GM23248 (cell line): ENCODE data around the gene IGFALS.

ENCODE experiments used
- EZH2 ChIP-seq: fragments of 200-600 bp; sonication (generic); IDR thresholded peaks from 2 replicates; pipeline ENCODE4 v1.6.1; 2018; ENCODE audit warnings: antibody characterized with exemption, mild to moderate bottlenecking; ENCODE audit not compliant: insufficient read depth, poor library complexity, severe bottlenecking
- EZH2phosphoT487 ChIP-seq: fragments of 200-600 bp; sonication (generic); IDR thresholded peaks from 2 replicates; pipeline ENCODE4 v1.6.1; 2018; ENCODE audit warnings: antibody characterized with exemption, moderate library complexity, mild to moderate bottlenecking, low read depth; ENCODE audit not compliant: insufficient read depth

DNA sequence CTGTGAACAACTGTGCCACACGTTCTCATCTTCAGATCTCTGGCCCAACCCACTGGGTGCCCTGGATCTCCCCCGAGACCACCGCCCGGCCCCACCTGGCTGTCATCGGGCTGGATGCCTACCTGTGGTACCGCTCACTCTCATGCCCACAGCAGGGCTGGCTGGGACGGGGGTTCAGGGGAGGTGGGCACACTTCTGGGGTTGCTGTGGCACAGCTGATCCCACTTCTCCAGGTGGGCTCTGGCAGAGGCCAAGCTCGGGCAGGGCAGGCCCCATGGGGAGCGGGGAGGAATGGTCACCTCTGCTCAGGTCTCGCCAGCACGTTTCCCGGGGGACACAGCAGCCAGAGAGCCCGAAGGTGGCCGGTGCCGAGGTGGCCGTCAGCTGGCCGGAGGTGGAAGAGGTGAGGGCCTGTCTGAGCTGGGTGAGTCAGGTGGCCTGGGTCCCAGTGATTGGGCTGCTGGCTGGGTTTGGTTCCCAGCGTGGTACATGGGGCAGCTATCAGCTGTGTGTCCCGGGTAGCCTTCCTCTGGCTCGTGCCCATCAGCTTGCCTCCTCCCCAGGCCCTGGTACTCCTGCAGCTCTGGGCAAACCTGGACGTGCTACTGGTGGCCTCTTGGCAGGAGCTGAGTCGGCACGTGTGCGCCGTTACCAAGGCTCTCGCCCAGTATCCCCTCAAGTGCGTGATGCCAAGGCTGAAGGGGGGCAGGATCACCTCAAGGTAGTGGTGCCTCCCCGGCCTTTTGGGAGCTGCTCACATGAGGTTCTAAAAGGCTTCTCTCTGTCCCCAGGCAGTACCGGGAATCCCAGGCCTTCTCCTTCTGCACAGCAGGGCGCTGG is 18.3 kb downstream of the IGFALS start:
- TF ChIP-seq EZH2 (no peak), EZH2phosphoT487 (no peak)
